D721Med (cell line): ENCODE data around the gene KLK11.

Source experiments
- DNase-seq: peaks from one replicate; pipeline ENCODE4 v3.0.0; 2011; ENCODE audit warnings: low spot score; ENCODE audit not compliant: insufficient read length
- FAIRE-seq: peaks from 2 replicates; lab custom pipeline; 2011; peaks lifted over from hg19 to GRCh38; lab: Jason Lieb, UNC
- TF ChIP-seq, protein P1 (sequence below): IDR thresholded peaks from 2 replicates; pipeline ENCODE4 v1.5.1; 2012; ENCODE audit warnings: mild to moderate bottlenecking, control low read depth; ENCODE audit not compliant: insufficient read depth; ENCODE audit errors: missing control alignments

KLK11 gene

GRCh38 chr19:51044327-51044726 is 17.9 kb upstream of the KLK11 start:
- no peak for DNase-seq
- no peak for FAIRE-seq

DNA sequence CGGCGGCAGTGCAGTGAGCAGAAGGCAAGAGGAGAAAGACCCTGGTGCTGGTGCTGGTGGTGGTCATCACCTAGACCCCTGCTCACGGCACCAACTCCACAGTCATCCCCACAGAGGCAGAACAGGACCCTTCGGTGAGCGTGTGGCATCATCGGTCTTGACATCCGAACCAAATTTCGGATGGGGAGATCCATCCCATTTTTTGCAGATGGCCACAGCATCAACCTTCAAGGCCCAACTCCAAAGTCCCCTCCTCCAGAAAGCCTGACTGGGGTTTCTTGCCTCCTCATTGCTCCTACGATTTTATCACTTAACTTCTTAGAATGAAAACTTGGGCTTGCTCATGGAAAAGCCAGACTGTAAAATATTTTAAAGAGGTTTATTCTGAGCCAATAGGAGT is 17.1 kb upstream of the KLK11 start:
- FAIRE-seq (no peak), DNase-seq (no peak)
- TF ChIP-seq, protein P1, sequence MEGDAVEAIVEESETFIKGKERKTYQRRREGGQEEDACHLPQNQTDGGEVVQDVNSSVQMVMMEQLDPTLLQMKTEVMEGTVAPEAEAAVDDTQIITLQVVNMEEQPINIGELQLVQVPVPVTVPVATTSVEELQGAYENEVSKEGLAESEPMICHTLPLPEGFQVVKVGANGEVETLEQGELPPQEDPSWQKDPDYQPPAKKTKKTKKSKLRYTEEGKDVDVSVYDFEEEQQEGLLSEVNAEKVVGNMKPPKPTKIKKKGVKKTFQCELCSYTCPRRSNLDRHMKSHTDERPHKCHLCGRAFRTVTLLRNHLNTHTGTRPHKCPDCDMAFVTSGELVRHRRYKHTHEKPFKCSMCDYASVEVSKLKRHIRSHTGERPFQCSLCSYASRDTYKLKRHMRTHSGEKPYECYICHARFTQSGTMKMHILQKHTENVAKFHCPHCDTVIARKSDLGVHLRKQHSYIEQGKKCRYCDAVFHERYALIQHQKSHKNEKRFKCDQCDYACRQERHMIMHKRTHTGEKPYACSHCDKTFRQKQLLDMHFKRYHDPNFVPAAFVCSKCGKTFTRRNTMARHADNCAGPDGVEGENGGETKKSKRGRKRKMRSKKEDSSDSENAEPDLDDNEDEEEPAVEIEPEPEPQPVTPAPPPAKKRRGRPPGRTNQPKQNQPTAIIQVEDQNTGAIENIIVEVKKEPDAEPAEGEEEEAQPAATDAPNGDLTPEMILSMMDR: no peak

More at GRCh38 chr19:51044327-51044726, 17.9 kb upstream of the KLK11 start:
- TF ChIP-seq, protein P1: no peak

DNA sequence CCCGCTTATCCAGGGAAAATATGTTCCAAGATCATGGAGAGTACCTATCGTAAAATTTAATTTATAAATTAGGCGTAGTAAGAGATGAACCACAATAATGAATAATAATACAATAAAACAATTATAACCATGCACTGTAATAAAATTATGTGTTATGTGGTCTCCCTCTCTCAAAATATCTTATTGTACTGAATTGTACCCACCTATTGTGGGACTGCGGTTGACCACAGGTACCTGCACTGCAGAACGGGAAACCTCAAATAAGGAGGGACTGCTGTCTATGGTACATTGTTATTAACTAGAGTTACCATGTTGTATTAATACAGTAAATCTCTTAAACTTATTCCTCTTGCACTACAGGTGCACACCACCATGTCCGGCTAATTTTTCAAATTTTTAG is 13.7 kb upstream of the KLK11 start:
- TF ChIP-seq, protein P1: no peak
- DNase-seq (no peak), FAIRE-seq (no peak)

GRCh38 chr19:51036519-51036918 is 10.1 kb upstream of the KLK11 start:
- TF ChIP-seq, protein P1: no peak
- DNase-seq: no peak

DNA sequence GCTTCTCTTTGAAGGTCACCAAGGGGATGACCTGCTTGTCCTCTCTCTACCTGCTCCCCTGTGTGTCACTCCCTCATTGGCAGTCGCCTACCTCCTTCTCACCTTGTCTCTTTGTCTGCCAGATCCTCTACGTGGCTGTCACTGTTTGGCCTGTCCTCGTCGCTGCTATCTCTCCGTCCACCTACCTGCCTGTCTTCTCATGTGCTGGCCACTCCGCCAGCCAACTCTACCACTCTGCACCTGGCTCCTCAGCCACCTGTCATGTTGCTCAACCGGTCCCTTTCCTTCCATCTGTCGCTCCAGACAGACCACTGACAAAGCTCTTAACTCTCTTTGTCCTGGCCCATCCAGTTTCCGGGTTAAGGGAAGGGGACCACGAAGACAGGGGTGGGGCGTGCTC is 8.3 kb upstream of the KLK11 start, which contains the start of gene KLK12:
TSS of gene KLK12 (minus strand) at position 299 of the 400 bp plus-strand sequence. CDS start 381 bp downstream, outside the sequence.
- no peak for DNase-seq
- FAIRE-seq: no peak
- TF ChIP-seq, protein P1: no peak

More at GRCh38 chr19:51036519-51036918, 10.1 kb upstream of the KLK11 start:
- FAIRE-seq: no peak

DNA sequence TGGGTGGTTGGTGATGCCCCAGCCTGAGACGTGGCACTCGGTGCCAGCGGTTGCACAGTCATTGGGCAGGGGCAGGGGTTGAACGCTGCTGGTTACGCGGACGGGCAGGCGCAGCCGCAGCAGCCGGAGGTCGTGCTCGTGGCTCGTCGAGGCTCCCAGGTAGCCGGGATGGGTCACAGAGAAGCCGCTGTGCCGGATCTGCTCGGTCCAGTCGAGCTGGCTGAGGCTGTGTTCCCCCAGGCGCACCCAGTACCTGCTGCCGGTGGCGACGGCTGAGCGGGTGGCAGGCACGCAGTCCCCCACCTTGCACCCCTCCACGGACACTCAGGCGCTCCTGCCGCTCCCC is 5.4 kb upstream of the KLK11 start:
- DNase-seq: no peak
- TF ChIP-seq, protein P1: no peak
- no peak for FAIRE-seq

- TF ChIP-seq, protein P1: no peak
- no peak for DNase-seq
- no peak for FAIRE-seq
Measured at GRCh38 chr19:51031220-51031879, 4.9 kb upstream of the KLK11 start.
